ENCODE measurements around the gene KAT7. TPM values are rescaled to one million over a fixed set of nuclear protein-coding genes. Genes with fewer than 3 reads are reported as not detected.

The KAT7 gene
- total RNA-seq, 1 experiment from 2014 or later = 79.5 TPM

GRCh38 chr17:49821466-49821865, 33.0 kb downstream of the KAT7 start (continued):
- TF ChIP-seq ZBTB33 (IDR thresholded peaks at IDR 0.05; ENCODE audit: extremely low read depth, insufficient replicate concordance, low read length) (no peak), ATF3 (IDR thresholded peaks at IDR 0.05) (no peak), YY1 (IDR thresholded peaks at IDR 0.05; ENCODE audit: extremely low read depth, insufficient replicate concordance, low read depth, low read length) (no peak), EZH2phosphoT487 (IDR thresholded peaks at IDR 0.05; ENCODE audit: borderline replicate concordance) (no peak), FOSL1 (IDR thresholded peaks at IDR 0.05; ENCODE audit: low read depth) (no peak), JUND (IDR thresholded peaks at IDR 0.05) (no peak), ELF1 (IDR thresholded peaks at IDR 0.05; ENCODE audit: borderline replicate concordance, low read depth) (no peak), POLR2AphosphoS5 (IDR thresholded peaks at IDR 0.05; ENCODE audit: low read depth, low read length) (no peak), SRF (IDR thresholded peaks at IDR 0.05; ENCODE audit: low read depth) (no peak), CBX3 (IDR thresholded peaks at IDR 0.05; ENCODE audit: low read depth) (no peak), CEBPB (IDR thresholded peaks at IDR 0.05; ENCODE audit: low read depth) (no peak), SP1 (IDR thresholded peaks at IDR 0.05; ENCODE audit: low read depth) (no peak)

GRCh38 chr17:49821916-49822315, 33.4 kb downstream of the KAT7 start:
- Histone ChIP-seq H3K4me1 (ENCODE audit: control insufficient read depth in 1 of 2, insufficient read depth in 2 of 2, low read length in 2 of 2) (no peaks in the 10 kb centered on the region), H4K20me1 (ENCODE audit: insufficient read depth) (no peaks in the 10 kb centered on the region; the same call in 1 of the 2 replicates), H3K36me3 (ENCODE audit: control insufficient read depth in 1 of 2, insufficient read depth in 2 of 2, low read length in 2 of 2) (peaks cover 59 to 64% of the 10 kb centered on the region in 2 experiments), H3K4me3 (replicated peaks in 1 of 2; ENCODE audit: low read depth in 1 of 2, low read length in 2 of 2) (no peak overlapping the region), H3K9me3 (ENCODE audit: control insufficient read depth in 1 of 2, insufficient read depth in 1 of 2, low read depth in 1 of 2, low read length in 2 of 2) (no peaks in the 10 kb centered on the region), H3K9me2 (ENCODE audit: insufficient read depth) (no peaks in the 10 kb centered on the region), H3K27me3 (ENCODE audit: insufficient read depth, low read length) (no peaks in the 10 kb centered on the region), H3K27ac (ENCODE audit: low read depth, low read length) (no peak overlapping the region), H3K9ac (ENCODE audit: low read length) (no peak overlapping the region), H3K79me2 (ENCODE audit: insufficient read depth, low read length) (peaks cover 3% of the 10 kb centered on the region; the same call in 1 of the 2 replicates), H3K4me2 (ENCODE audit: low read length) (no peak overlapping the region), H2AFZ (ENCODE audit: low read depth, low read length, poor library complexity, severe bottlenecking) (no peak overlapping the region)
- ChIA-PET POLR2A (no interaction called here), RAD21 (ENCODE audit: low non-redundant PET in 1 of 2, low total read pairs in 2 of 2, uncharacterized antibody in 2 of 2, unreplicated experiment in 2 of 2) (interaction anchor here in 1 of 2 experiments (0.6 kb wide), 1 partner anchor 53 kb away, joined by 3 read pairs; no protein-coding TSS in a partner anchor), CTCF (no interaction called here)
- DNase-seq (ENCODE audit: low read depth, low spot score) = no peak
- intact Hi-C loops (cut with micrococcal nuclease) = no loop called here
- no TSS peak for BruUV-seq (replicated peaks)
- no peak for ATAC-seq
- TF ChIP-seq YY1 (IDR thresholded peaks at IDR 0.05; ENCODE audit: extremely low read depth, insufficient replicate concordance, low read depth, low read length) (no peak), SRF (IDR thresholded peaks at IDR 0.05; ENCODE audit: low read depth) (no peak), CEBPB (IDR thresholded peaks at IDR 0.05; ENCODE audit: low read depth) (no peak), FOSL1 (IDR thresholded peaks at IDR 0.05; ENCODE audit: low read depth) (no peak), ZNF274 (IDR thresholded peaks at IDR 0.05; ENCODE audit: low read depth, low read length) (no peak), JUND (IDR thresholded peaks at IDR 0.05) (no peak), ELF1 (IDR thresholded peaks at IDR 0.05; ENCODE audit: borderline replicate concordance, low read depth) (no peak), ZFX (IDR thresholded peaks at IDR 0.05) (no peak), POLR2A (IDR thresholded peaks at IDR 0.05; ENCODE audit: borderline replicate concordance, extremely low read depth, insufficient read depth, insufficient read length) (no peak), REST (IDR thresholded peaks at IDR 0.05; ENCODE audit: low read depth) (no peak), EZH2 (IDR thresholded peaks at IDR 0.05) (no peak), TCF7L2 (IDR thresholded peaks at IDR 0.05; ENCODE audit: borderline replicate concordance, extremely low read depth, insufficient read depth, insufficient read length) (no peak), EGR1 (IDR thresholded peaks at IDR 0.05; ENCODE audit: low read depth) (no peak), CBX3 (IDR thresholded peaks at IDR 0.05; ENCODE audit: low read depth) (no peak), POLR2AphosphoS5 (IDR thresholded peaks at IDR 0.05; ENCODE audit: low read depth, low read length) (no peak), RAD21 (IDR thresholded peaks at IDR 0.05; ENCODE audit: low read depth) (no peak), SIN3A (IDR thresholded peaks at IDR 0.05; ENCODE audit: low read depth) (no peak), ATF3 (IDR thresholded peaks at IDR 0.05) (no peak)

All from HCT116 (cell line).